ENCODE results near the gene THAP9. TPM values are rescaled to one million over a fixed set of nuclear protein-coding genes. Genes with fewer than 3 reads are reported as not detected.

The THAP9 gene
- total RNA-seq, 1 donor from 2014 or later, result 3.6 TPM

GRCh38 chr4:82951196-82951595 is 50.7 kb downstream of the THAP9 start:
- no peaks in the 10 kb centered on the region for H3K36me3 ChIP-seq (ENCODE audit: control insufficient read depth, insufficient read depth, low read length)
- TF ChIP-seq CTCF (IDR thresholded peaks at IDR 0.05; ENCODE audit: insufficient read depth, low read length, poor library complexity, severe bottlenecking), result no peak
- no peaks in the 10 kb centered on the region for H3K27me3 ChIP-seq (ENCODE audit: control insufficient read depth, insufficient read depth, low read length)
- DNase-seq (ENCODE audit: low read depth), result no peak
- H3K4me3 ChIP-seq (ENCODE audit: low read depth, low read length), result no peak overlapping the region

GRCh38 chr4:82954212-82954611 is 53.7 kb downstream of the THAP9 start:
- Histone ChIP-seq H3K27me3 (ENCODE audit: control insufficient read depth, insufficient read depth, low read length) (no peaks in the 10 kb centered on the region), H3K4me3 (ENCODE audit: low read depth, low read length) (no peak overlapping the region), H3K36me3 (ENCODE audit: control insufficient read depth, insufficient read depth, low read length) (no peaks in the 10 kb centered on the region)
- no peak for TF ChIP-seq CTCF (IDR thresholded peaks at IDR 0.05; ENCODE audit: insufficient read depth, low read length, poor library complexity, severe bottlenecking)
- DNase-seq (ENCODE audit: low read depth), result no peak

- DNase-seq (ENCODE audit: low read depth), result no peak
- H3K4me3 ChIP-seq (ENCODE audit: low read depth, low read length), result no peak overlapping the region
- no peaks in the 10 kb centered on the region for H3K36me3 ChIP-seq (ENCODE audit: control insufficient read depth, insufficient read depth, low read length)
- no peak for TF ChIP-seq CTCF (IDR thresholded peaks at IDR 0.05; ENCODE audit: insufficient read depth, low read length, poor library complexity, severe bottlenecking)
- H3K27me3 ChIP-seq (ENCODE audit: control insufficient read depth, insufficient read depth, low read length), result no peaks in the 10 kb centered on the region
These were observed 56.5 kb downstream of the THAP9 start for GRCh38 chr4:82957045-82957444.

GRCh38 chr4:82965763-82966162 is 65.2 kb downstream of the THAP9 start:
- DNase-seq (ENCODE audit: low read depth), result no peak
- Histone ChIP-seq H3K36me3 (ENCODE audit: control insufficient read depth, insufficient read depth, low read length) (peaks cover 1% of the 10 kb centered on the region), H3K27me3 (ENCODE audit: control insufficient read depth, insufficient read depth, low read length) (no peaks in the 10 kb centered on the region), H3K4me3 (ENCODE audit: low read depth, low read length) (no peak overlapping the region)
- no peak for TF ChIP-seq CTCF (IDR thresholded peaks at IDR 0.05; ENCODE audit: insufficient read depth, low read length, poor library complexity, severe bottlenecking)

GRCh38 chr4:82968972-82969371 is 68.4 kb downstream of the THAP9 start:
- Histone ChIP-seq H3K36me3 (ENCODE audit: control insufficient read depth, insufficient read depth, low read length) (peaks cover 1% of the 10 kb centered on the region), H3K27me3 (ENCODE audit: control insufficient read depth, insufficient read depth, low read length) (no peaks in the 10 kb centered on the region), H3K4me3 (ENCODE audit: low read depth, low read length) (no peak overlapping the region)
- no peak for DNase-seq (ENCODE audit: low read depth)
- TF ChIP-seq CTCF (IDR thresholded peaks at IDR 0.05; ENCODE audit: insufficient read depth, low read length, poor library complexity, severe bottlenecking), result no peak

- no peaks in the 10 kb centered on the region for H3K27me3 ChIP-seq (ENCODE audit: control insufficient read depth, insufficient read depth, low read length)
- no peak for DNase-seq (ENCODE audit: low read depth)
- no peak for TF ChIP-seq CTCF (IDR thresholded peaks at IDR 0.05; ENCODE audit: insufficient read depth, low read length, poor library complexity, severe bottlenecking)
- H3K36me3 ChIP-seq (ENCODE audit: control insufficient read depth, insufficient read depth, low read length), result peaks cover 1% of the 10 kb centered on the region
- H3K4me3 ChIP-seq (ENCODE audit: low read depth, low read length), result no peak overlapping the region
These were observed 68.9 kb downstream of the THAP9 start for GRCh38 chr4:82969414-82969813.

All from kidney epithelial cell (primary cell).